Mucosa of descending colon (tissue), 3 donors: Measurements from ENCODE around the gene TNFRSF14. TPM values are rescaled to one million over a fixed set of nuclear protein-coding genes. Genes with fewer than 3 reads are reported as not detected.

Experiments used
- ATAC-seq: fragments of 200-7000 bp; cut with Tn5 transposase; one replicate; pipeline ENCODE4 v1.9.1; 2020; ENCODE audit warnings: mild to moderate bottlenecking, moderate library complexity
- DNase-seq, 3 donors: peaks; one replicate each; pipeline ENCODE4 v3.0.0-alpha.2; 2020
- H3K36me3 ChIP-seq: fragments of 200-600 bp; one replicate; pipeline ENCODE4 v1.8.0; 2021; ENCODE audit warnings: low read depth, mild to moderate bottlenecking
- H3K4me1 ChIP-seq: fragments of 200-600 bp; one replicate; pipeline ENCODE4 v1.8.0; 2021; ENCODE audit warnings: low read depth, mild to moderate bottlenecking
- H3K4me3 ChIP-seq: fragments of 200-600 bp; one replicate; pipeline ENCODE4 v1.8.0; 2021; ENCODE audit warnings: mild to moderate bottlenecking
- H3K9me3 ChIP-seq: fragments of 200-600 bp; one replicate; pipeline ENCODE4 v1.8.0; 2021; ENCODE audit warnings: mild to moderate bottlenecking
- CTCF ChIP-seq: fragments of 200-600 bp; IDR thresholded peaks from one replicate; pipeline ENCODE4 v1.8.0; 2022; ENCODE audit warnings: antibody characterized with exemption, mild to moderate bottlenecking
- intact Hi-C, 2 donors: fragments of 100-400 bp; cut with DNase I in 1 of 2; cut with micrococcal nuclease in 1 of 2; formaldehyde crosslinking; loops; one replicate each; pipeline versions ENCODE4 v1.11.0 to v1.11.1; 2022; cut with DNase I, micrococcal nuclease
- total RNA-seq, 3 donors: library from RNA; stranded (reverse); fragmentation: NEBNext Ultra II Directional in 2 of 3; extraction: Animal tissue kit (Norgen Biotek cat#: 25700) in 2 of 3; gene quantifications; one replicate each; pipeline versions ENCODE4 v1.2.1 to v1.2.4, GENCODE V29; 2021 to 2023
- donor health status: DM: no; HTN: no; CAD: no; lungs with moderate emphysema.
- donor health status: DM: no; HTN: no; CAD: no.
- donor health status: DM: no; HTN: yes; CAD: no.

The TNFRSF14 gene
- total RNA-seq, 3 donors from 2014 or later, result 143 to 206 (median 146) TPM

GRCh38 chr1:2594001-2594640, 38.0 kb downstream of the TNFRSF14 start:
- no peaks in the 10 kb centered on the region for H3K36me3 ChIP-seq
- no peaks in the 10 kb centered on the region for H3K9me3 ChIP-seq
- peaks cover 18% of the 10 kb centered on the region for H3K4me1 ChIP-seq
- no peak for TF ChIP-seq CTCF
- no peak overlapping the region for H3K4me3 ChIP-seq
- DNase-seq (peak; percentile 76 to 81 (median 79)), ATAC-seq (peak; percentile 51)
- intact Hi-C loops, result no loop called here

- Histone ChIP-seq H3K4me3 (no peak overlapping the region), H3K9me3 (no peaks in the 10 kb centered on the region), H3K4me1 (peaks cover 18% of the 10 kb centered on the region), H3K36me3 (no peaks in the 10 kb centered on the region)
- TF ChIP-seq CTCF, result no peak
- intact Hi-C loops, result no loop called here
- DNase-seq (peak in 2 of 3 donors; percentile 40 to 52), ATAC-seq (no peak)
These were observed 38.5 kb downstream of the TNFRSF14 start for GRCh38 chr1:2594641-2595131.

GRCh38 chr1:2595261-2595811, 39.2 kb downstream of the TNFRSF14 start:
- DNase-seq, result peak in 2 of 3 donors; percentile 25 to 50
- Histone ChIP-seq H3K9me3 (no peaks in the 10 kb centered on the region), H3K4me1 (peaks cover 18% of the 10 kb centered on the region), H3K36me3 (no peaks in the 10 kb centered on the region), H3K4me3 (no peak overlapping the region)
- intact Hi-C loops, result no loop called here
- TF ChIP-seq CTCF, result no peak
- ATAC-seq, result no peak

DNA sequence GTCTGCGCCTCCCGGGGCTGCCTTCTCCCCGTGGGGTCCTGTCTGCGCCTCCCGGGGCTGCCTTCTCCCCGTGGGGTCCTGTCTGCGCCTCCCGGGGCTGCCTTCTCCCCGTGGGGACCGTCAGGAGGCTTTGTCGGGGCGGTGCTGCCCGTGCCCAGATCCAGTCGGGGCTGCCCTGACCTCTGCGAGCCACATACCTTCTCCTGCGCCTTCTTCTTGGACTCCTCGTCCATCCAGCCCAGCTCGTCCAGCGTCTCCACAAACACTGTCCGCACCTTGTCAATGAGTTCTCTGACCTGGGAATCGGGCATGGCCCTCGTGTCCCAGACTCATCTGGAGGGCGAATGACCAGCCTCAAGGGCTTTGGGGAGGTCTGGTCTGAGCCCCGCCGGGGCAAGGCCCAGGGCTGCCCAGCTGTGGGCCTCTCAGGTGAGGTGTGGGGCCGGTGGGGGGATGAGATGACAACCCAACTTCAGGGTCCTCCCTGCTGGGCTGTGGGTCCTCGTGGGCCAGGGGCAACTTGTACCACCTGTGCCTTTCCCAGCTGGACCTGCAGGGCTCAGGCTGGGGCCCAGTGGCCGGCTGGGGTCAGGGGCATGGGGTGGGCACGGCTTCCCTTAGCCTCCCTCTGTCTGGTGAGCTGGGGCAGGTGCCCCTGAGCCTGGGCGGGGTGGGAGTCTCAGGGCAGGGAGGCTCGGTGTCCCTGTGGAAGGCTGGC, 39.8 kb downstream of the TNFRSF14 start:
- Histone ChIP-seq H3K4me3 (no peak overlapping the region), H3K9me3 (no peaks in the 10 kb centered on the region), H3K4me1 (peaks cover 18% of the 10 kb centered on the region), H3K36me3 (no peaks in the 10 kb centered on the region)
- no peak for ATAC-seq
- TF ChIP-seq CTCF, result no peak
- peak in 2 of 3 donors; percentile 21 to 40 for DNase-seq
- intact Hi-C loops, result no loop called here

DNA sequence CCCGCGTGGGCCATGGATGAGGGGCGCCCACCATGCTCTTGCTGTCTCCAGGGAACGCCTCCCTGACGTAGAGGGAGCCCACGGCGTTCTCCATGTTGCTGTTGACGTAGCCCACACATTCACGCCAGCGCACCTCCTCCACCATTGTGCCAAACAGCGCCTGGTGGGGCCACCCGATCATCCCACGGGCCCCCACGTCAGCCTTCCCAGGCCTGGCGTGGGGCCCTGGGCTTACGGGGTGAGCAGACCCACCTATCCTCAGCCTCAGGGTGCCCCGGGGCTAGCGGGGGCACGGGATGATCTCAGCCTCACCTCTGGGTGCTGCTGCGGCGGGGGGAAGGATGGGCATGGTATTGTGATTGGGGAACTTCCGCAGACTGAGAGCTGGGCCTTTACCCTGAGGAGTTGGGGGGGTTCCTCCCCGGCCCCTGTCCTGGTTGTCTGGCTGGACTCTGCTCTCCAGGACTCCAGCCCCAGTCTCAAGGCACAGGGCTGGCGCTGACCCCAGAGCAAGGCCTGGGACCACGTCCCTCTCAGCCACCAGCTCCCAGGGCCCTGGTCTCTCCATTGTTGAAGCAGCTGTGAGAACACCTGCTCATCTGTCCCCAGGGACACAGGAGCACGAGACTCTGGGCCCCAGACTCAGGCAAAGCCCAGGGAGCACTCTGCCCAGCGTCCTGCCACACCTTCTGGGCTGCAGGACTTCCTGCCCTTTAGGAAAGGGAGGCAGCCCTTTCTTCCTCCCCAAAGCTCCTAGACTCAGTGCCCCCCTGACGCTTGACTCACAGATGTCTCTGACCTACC, 40.6 kb downstream of the TNFRSF14 start:
- Histone ChIP-seq H3K9me3 (no peaks in the 10 kb centered on the region), H3K4me3 (no peak overlapping the region), H3K36me3 (no peaks in the 10 kb centered on the region), H3K4me1 (peaks cover 18% of the 10 kb centered on the region)
- intact Hi-C loops, result no loop called here
- DNase-seq (peak in 1 of 3 donors; percentile 28), ATAC-seq (no peak)
- TF ChIP-seq CTCF, result no peak
